Measurements from ENCODE around the gene NUP188. TPM values are rescaled to one million over a fixed set of nuclear protein-coding genes. Genes with fewer than 3 reads are reported as not detected.

Gene NUP188
- total and polyA plus RNA-seq, 2 of the 13 experiments (the other 11 are each of a cell fraction or from before 2014, with no cell fraction given): 28.0 to 38.5 TPM

GRCh38 chr9:128943832-128944620, 3.5 kb upstream of the NUP188 start:
- peak; percentile 77 for FAIRE-seq
- POLR2A ChIA-PET: interaction anchor here (1.7 kb wide), 1 partner anchor 114 kb away, joined by 5 read pairs; the partner anchor contains the start of gene SPOUT1
- peak; percentile 16 for DNase-seq (ENCODE audit: low spot score)

More at GRCh38 chr9:128943832-128944620, 3.5 kb upstream of the NUP188 start:
- Histone ChIP-seq H3K27me3 (ENCODE audit: control insufficient read depth in 1 of 2, insufficient read depth in 2 of 2, low read length in 2 of 2) (no peaks in the 10 kb centered on the region; a peak in 1 of 5 replicates), H3K4me2 (ENCODE audit: low read depth, low read length) (peak overlapping the region; percentile 44), H3K4me3 (replicated peaks in 1 of 3; ENCODE audit: insufficient read depth in 1 of 3, low read depth in 2 of 3, low read length in 3 of 3) (no peak overlapping the region), H3K79me2 (ENCODE audit: insufficient read depth, low read length) (peaks cover 25% of the 10 kb centered on the region), H3K4me1 (ENCODE audit: insufficient read depth, low read length) (peaks cover 61% of the 10 kb centered on the region), H2AFZ (ENCODE audit: low read length) (no peak overlapping the region), H3K27ac (ENCODE audit: extremely low read length, insufficient read depth, low read length) (peak overlapping the region; percentile 37), H3K9me3 (ENCODE audit: low read length) (no peaks in the 10 kb centered on the region), H3K36me3 (replicated peaks in 1 of 2; ENCODE audit: control insufficient read depth in 1 of 2, insufficient read depth in 2 of 2, low read length in 2 of 2) (0 out of 5 replicates have a peak, but pooled peaks cover 0 to 2% of the 10 kb centered on the region in 2 experiments), H4K20me1 (ENCODE audit: insufficient read depth, low read length) (no peaks in the 10 kb centered on the region), H3K9ac (ENCODE audit: insufficient read depth, low read depth, low read length) (peak overlapping the region; percentile 2; the same call in 1 of the 2 replicates)
- in situ Hi-C loops (cut with HindIII; ENCODE audit: extremely low pct_ligation_motif_present, low pct_unique_long_range_greater_than_20kb) (no loop called here), intact Hi-C loops (cut with micrococcal nuclease; ENCODE audit: unreplicated experiment) (no loop called here)
- CTCF ChIA-PET (ENCODE audit: low intra/inter-chr PET ratio, low total read pairs): no interaction called here
- TSS peak; percentile 23 for BruUV-seq (replicated peaks)
- TF ChIP-seq HNF4A (CRISPR knock-in tag; IDR thresholded peaks at IDR 0.05): peak; percentile 55
- TF ChIP-seq POLR2AphosphoS5 (IDR thresholded peaks at IDR 0.05; ENCODE audit: low read depth, low read length): 0 out of 2 replicates have a peak, but pooled peaks have one; percentile 16
- peak; percentile 53; the same call in 1 of the 2 replicates for TF ChIP-seq HNF4G (IDR thresholded peaks at IDR 0.05; ENCODE audit: borderline replicate concordance, low read depth, low read length)
- TF ChIP-seq HNF4G (CRISPR knock-in tag; IDR thresholded peaks at IDR 0.05; ENCODE audit: borderline replicate concordance, low read depth): no peak
- no peak for TF ChIP-seq KDM2A (CRISPR knock-in tag; IDR thresholded peaks at IDR 0.05; ENCODE audit: borderline replicate concordance, low read depth)
- TF ChIP-seq ZBTB44 (CRISPR knock-in tag; IDR thresholded peaks at IDR 0.05): no peak
- TF ChIP-seq HDAC2 (CRISPR knock-in tag; IDR thresholded peaks at IDR 0.05): 0 out of 2 replicates have a peak, but pooled peaks have one; percentile 16
- TF ChIP-seq PAXIP1 (CRISPR knock-in tag; conservative IDR thresholded peaks at IDR 0.05): peak; percentile 31; the same call in 1 of the 2 replicates
- TF ChIP-seq ZNF775 (CRISPR knock-in tag; IDR thresholded peaks at IDR 0.05; ENCODE audit: borderline replicate concordance): no peak
- ATAC-seq: no peak
- WGBS (ENCODE audit: low lambda C conversion rate): 62% methylated on average over 7 of the region's 7 CpGs

Measured in HepG2 (cell line).